GM21423 (cell line): ENCODE data around the gene KIF5A.

Source experiments
- ATAC-seq: cut with Tn5 transposase; IDR thresholded peaks from one replicate; pipeline ENCODE4 v1.9.1; 2021; ENCODE audit warnings: mild to moderate bottlenecking, moderate library complexity; ENCODE audit not compliant: unreplicated experiment

The KIF5A gene

DNA sequence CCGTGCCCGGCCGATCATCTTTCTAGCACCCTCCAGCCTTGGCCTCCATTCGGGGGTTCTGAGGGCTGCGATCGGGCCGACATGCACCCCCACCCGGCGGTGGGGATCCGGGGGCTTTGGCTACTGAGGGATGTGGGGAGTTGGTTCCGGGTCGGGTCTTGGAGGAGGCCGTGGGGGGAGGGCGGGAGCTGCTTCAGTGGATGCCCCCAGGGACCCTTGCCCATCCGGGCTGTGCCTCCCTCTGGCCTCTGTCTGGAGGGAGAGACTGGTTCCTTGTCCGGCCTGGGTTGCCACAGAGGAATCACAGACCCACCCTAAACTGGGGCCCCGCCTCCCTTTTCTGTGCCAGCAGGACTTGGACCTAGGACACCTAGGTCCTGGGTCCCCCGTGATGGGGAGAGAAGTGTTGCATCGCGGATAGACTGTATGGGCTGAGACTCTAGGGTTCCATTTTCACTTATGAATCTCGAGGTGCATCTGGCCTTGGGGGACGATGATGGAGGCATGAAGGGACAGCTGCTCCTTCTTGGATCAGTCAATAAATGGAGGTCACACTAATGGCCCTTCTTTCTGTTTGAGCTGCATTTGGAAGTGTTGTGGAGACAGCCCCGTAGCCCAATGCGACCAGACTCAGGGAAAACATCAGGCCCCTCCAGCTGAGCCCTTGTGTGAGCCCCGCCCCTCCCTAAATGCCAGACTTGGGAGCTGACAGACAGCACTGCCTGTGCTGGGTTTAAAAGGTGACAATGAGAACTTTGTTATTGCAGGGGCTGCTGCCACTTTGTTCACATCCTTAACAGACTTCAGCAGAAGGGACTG lies 55.4 kb downstream of the KIF5A start:
- ATAC-seq, result peak; percentile 18

DNA sequence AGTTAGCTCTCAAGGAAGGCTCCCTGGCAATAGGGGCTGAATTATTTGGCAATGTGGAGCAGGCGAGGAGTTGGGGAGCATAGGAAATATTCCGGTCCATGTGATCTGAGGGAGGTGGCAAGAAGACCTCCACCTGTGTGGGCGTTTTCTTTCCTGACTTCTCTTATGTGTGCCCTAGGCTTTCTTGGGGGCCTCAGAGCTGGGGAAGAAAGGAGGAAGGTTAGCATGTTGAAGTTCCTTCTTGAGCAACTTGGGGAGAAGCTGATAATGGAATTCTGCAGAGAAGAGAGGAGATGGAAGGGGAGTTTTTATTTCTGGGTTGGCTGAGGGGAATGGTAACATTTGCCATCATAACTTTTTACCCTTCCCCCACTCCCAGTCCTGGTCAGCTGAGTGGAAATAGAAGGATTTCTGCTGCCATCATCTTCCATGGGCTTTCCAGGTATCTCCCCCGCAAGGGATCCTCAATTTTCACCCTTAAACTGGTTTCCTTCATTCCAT lies 56.0 kb downstream of the KIF5A start:
- ATAC-seq, result no peak

DNA sequence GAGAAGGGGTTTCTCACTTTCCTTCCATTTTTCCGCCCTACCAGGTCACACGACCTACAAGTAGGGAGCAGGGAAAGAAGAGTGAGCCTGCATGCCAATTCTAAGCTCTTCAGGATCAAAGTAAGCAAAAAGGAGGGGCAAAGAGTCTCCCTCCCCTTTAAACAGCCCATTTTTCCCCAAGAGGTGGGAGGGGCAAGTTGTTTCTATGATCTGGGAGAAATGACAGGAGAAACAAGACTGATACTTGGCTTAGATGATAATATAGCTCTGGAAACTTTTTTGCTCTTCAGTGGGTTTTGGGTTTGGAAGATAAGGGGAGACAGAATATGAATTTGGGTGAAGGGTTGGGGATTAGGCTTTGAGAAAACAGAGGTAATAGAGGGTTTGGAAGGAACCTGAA lies 56.6 kb downstream of the KIF5A start:
- ATAC-seq, result no peak

DNA sequence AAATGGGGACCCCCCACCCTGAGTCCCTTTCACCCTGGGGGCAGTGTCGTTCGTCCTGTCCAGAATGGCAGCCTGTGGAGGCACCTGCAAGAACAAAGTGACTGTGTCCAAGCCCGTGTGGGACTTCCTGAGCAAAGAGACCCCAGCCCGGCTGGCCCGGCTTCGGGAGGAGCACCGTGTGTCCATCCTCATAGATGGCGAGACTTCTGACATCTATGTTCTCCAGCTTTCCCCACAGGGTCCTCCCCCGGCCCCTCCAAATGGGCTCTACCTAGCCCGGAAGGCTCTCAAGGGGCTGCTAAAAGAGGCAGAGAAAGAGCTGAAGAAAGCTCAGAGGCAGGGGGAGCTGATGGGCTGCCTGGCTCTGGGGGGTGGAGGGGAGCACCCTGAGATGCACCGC lies 57.0 kb downstream of the KIF5A start:
- no peak for ATAC-seq

DNA sequence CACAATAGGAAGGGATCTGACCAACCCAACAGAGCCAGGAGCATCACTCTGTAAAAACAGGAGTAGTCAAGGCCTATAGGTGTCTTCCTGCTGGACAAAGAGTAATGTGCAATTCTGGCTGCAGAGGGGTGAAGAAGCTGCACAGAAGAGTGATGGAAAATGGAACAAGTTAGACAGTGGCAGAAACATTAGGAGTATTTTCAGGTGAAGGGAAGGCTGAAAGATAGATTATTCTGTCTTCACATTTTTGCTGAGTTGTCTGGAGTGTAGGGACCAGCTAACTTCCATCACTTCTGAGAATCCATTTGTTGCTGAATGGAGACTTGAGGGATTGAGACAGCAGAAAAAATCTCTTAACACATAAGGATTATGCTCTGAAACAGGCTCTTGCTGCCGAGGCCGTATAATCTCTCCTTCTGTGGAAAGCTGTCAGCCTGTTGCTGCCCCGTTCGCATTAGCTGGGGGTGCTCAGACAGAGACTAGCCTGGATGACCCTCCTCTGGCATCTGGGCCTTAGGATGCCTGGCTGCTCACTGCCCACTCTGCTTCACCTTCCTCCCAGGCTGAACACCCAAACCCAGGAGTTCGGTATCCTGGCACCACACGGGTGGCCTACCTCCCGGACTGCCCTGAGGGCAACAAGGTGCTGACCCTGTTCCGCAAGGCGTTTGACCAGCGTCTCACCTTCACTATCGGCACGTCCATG lies 58.3 kb downstream of the KIF5A start:
- no peak for ATAC-seq

DNA sequence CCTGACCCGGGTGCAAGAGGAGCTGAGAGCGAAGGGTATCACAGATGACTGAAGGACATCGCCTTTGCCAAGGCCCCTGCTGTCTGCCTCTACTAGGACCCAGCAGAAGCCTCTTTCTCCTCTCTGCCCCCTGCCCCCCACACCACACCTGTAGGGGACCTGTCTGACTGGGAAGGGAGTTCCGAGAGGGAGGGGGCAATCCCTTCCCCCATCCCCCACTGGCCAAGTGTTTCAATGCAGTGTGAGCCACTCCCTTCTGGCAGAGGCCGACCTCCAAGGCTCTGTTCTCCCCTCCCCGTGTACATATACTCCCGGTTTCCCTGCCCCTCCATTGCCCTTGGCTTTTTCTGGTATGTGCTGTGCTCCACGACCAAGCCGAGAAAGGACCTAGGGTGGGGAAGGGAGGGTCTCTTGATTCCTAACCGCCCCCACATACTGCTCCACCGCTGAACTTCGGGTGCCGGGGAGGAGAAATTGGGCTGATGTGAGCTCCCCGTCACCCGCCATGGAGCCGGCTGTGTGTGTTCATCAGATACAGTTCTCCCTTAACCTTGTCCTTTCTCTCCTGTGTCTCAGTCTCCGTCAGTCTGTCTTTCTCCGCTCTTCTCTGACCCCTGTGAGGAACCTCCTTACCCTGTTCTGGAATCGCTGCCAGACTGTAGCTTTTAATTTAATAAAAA lies 59.4 kb downstream of the KIF5A start:
- no peak for ATAC-seq

DNA sequence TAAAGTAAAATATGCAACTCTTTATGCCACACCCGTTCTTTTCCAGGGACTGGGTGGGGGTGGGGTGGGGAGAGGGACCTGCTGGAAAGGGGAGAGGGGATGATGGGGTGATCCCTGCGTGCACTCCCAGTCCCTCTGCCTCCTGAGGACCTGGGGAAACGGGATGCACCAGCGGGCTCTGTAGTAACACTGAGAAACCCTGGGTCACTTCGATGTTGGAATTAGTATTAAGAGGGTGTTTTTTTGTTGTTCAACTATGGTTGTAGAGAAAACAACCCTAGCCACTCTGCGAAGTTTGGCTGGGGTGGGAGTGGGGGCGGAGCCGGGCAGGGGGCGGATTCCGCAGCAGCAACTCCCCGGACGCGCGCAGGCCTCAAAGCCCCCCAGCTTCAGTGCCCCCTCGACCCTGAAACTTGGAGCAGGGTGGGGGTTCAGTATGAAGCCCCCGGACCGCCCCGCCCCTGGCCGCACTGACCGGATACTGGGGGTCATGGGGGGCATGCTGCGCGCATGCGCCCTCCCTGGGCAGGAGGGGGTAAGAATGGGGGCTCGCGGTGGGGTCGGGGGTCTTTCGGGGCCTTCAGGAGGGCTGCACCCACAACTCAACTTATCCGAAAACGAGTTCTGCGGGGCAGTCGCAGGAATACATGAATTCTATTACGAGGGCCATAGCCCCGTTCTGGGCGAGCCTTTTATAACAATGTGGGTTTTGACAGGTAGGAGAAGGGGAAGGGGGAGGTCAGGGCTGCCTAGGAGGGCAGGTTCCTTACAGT lies 60.1 kb downstream of the KIF5A start:
- no peak for ATAC-seq

DNA sequence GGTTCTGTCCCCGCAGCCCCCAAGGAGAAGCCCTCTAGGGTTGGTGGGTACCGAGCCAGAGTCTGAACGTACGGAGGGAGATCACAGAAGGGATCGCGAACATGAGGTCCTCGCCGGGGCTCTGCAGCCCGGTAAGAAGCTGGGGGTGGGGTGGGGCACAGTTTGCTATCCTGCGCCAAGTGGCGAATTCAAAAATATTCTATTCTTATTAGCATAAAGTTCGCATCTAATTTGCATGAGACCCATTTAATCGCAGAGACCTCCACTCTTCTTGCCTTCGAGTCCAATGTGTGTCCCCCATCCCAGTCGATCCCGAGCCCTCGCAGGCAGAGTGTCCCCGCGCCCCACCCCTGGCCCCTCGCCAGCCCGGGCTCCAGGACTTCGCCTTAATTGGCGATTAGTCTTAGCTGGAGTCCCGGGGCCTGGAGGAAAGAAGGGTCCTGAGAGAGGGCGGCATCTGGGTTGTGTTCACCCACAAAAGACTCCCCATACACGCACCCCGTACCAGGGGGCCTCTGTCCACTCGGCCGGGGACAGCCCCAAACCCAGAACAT lies 60.8 kb downstream of the KIF5A start:
- ATAC-seq, result no peak

DNA sequence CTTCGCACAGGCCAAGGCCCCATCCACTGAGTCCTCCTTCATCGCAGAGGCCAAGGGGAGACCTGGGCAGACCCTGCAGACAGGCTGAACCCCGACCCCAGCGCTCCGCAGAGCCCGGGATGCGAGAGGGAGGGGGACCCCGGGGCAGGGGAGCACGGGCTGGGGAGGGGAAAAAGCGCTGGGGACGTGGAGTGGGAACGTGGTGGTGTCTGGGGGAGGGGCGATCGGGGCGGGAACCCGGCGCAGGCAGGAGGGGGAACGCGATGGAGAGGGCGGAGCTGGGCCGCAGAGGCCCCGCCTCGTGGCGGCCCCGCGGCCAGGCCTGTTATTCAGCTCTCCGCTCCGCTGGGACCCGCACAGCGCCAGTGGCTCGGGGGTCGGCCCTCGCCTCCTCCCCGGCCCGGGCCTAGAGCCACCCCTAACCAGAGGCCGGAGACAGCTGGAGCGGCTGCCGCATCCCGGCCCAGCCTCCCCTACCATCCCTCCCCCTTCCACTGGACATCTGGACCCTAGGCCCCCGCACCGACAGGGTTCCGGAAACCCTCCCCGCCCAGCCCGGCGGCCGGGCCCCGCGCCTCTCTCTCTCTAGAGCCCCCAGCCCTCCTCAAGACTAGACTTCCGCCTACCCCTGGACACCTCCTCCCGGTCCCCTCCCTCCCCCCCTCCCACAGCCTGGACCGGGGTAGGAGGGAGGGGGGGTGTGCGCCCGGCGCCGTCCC lies 61.4 kb downstream of the KIF5A start, which contains the start of gene ARHGEF25:
TSS of gene ARHGEF25 (plus strand) at position 328 of the 719 bp plus-strand sequence. CDS start 460 bp downstream, outside the sequence.
- ATAC-seq, result peak; percentile 44

DNA sequence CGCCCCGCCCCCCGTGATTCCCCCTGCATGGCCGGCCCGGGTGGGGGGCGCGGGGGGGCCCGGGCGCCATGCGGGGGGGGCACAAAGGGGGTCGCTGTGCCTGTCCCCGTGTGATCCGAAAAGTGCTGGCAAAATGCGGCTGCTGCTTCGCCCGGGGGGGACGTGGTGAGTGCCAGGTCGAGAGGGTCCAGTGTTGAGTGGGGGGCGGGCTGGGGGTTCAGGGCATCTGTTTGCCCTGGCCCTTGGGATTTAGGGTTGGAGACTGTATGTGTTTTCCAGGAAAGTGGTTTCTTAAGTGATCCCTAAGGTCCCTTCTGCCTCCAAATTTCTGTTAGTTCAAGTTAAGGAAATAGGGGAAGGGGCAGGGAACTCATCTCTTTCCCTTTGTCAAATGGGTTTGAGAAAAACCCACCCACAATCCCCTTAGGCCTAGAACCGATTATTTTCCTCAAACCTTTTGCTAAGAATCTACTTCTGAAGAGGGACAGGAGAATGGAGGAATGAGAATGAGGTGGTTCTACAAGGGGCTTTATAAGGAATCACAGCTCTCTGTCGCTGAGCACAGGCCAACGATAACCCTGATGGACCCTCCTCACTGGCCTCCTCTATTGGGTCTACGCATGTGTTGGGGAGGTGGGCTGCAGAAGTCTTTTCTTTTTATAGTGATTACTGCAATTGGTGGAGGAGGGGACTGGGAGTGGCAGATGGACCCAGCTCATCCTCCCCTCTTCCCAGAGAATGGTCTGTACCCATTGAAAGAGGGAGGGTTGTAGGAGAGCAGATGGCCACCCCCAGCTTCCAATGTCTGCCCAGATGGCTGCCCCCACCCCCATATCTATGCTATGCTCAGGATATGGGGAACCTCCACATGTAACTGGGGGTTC lies 62.2 kb downstream of the KIF5A start:
- ATAC-seq, result no peak

DNA sequence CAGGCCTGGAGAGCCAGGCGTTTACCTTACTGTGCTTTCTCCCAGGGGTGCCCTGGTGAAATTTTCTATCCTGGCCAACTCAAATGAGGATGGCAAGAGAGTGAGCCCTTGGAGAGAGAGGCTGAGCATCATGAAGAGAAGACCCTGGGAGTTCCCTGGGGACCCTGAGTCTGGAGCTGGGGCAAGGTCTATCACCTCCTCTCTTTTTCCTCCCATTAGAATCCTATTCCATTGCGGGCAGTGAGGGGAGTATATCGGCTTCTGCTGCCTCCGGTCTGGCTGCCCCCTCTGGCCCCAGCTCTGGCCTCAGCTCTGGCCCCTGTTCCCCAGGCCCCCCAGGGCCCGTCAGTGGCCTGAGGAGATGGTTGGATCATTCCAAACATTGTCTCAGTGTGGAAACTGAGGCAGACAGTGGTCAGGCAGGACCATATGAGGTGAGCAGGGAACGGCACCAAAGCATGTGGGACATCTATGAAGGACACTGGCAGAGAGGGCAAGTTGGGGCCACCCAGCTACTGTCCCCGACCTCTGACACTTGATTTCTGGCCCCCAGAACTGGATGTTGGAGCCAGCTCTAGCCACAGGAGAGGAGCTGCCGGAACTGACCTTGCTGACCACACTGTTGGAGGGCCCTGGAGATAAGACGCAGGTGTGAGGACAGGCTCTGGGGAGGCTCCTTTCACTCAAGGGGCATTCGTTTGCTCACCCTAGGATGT lies 63.0 kb downstream of the KIF5A start:
- no peak for ATAC-seq

DNA sequence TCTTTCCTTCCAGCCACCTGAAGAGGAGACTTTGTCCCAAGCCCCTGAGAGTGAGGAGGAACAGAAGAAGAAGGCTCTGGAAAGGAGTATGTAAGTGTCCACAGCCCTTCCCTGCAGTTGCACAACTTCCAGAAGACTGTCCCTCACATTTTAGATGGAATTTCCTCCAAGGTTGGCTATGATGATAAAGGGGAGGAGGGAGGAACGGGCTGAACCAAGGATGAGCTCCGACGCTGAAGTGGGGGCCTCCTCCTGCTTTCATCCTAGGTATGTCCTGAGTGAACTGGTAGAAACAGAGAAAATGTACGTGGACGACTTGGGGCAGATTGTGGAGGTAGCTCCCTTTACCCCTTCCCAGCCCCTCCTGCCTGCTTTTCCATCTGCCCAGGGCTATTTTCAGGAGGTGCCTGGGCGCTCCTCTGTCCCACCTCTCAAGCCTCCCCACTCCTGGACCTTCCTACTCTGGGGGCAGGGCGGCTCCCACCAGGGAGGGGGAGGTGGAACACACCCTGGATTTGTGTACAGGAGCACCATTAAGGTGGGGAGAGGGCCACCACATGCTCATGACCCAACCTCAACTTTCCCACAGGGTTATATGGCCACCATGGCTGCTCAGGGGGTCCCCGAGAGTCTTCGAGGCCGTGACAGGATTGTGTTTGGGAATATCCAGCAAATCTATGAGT lies 63.7 kb downstream of the KIF5A start:
- no peak for ATAC-seq

DNA sequence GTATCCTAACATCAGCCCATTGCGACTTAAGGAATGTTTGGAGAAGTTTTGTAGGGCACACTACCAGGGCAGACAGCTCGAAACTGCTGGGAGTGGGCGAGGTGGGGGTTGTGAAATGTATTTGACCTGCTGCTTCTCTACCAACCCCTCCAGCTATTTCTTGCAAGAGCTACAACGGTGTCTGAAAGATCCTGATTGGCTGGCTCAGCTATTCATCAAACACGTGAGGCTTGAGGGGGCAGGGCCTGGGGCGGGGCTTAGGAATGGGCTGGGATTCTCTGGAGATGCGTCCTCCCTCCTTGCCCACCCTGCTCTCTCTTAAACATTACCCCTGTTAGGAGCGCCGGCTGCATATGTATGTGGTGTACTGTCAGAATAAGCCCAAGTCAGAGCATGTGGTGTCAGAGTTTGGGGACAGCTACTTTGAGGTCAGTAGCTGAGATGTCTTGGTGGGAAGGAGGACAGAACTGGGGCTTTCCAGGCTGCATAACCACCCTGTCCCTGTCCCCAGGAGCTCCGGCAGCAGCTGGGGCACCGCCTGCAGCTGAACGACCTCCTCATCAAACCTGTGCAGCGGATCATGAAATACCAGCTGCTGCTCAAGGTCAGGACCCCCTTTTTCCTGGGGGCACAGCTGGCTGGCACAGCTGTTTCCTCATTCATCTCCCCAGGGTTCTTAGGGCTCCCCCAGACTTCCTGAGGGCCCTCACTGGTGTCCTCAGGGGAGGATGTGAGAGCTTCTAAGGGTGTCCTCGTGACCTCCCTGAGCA lies 64.5 kb downstream of the KIF5A start:
- ATAC-seq, result peak; percentile 43

DNA sequence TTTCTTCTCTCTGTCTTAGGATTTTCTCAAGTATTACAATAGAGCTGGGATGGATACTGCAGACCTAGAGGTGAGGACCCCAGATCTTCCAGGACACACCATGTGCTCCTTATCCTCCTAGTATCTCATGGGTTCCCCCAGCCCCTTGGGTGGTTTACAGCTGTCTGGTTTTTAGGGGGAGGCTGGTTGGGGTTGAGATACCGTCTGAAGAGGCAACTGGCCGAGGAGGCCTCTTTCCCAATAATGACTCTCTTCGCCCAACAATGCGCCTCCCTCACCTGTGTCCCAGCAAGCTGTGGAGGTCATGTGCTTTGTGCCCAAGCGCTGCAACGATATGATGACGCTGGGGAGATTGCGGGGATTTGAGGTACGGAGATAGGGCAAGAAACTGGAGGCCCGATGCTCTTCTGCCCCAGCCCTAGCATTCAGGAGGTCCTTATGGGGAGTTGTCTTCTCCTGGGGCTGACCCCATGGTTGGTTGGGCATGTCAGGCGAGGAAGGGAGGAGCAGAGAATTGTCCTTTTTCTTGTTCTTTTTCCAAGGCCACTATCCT lies 65.2 kb downstream of the KIF5A start:
- ATAC-seq, result no peak

DNA sequence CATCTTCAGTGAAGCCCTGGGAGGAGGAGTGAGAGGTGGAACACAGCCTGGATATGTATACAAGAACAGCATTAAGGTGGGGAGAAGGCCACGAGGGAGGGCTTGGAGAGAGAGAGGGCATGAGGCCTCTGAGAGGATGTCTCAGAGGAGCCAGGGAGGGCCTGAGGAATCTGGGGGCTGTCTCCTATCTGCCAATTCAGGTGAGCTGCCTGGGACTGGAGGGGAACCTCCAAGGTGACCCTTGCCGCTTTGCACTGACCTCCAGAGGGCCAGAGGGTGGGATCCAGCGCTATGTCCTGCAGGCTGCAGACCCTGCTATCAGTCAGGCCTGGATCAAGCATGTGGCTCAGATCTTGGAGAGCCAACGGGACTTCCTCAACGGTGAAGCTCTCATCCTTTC lies 65.8 kb downstream of the KIF5A start:
- ATAC-seq, result no peak

DNA sequence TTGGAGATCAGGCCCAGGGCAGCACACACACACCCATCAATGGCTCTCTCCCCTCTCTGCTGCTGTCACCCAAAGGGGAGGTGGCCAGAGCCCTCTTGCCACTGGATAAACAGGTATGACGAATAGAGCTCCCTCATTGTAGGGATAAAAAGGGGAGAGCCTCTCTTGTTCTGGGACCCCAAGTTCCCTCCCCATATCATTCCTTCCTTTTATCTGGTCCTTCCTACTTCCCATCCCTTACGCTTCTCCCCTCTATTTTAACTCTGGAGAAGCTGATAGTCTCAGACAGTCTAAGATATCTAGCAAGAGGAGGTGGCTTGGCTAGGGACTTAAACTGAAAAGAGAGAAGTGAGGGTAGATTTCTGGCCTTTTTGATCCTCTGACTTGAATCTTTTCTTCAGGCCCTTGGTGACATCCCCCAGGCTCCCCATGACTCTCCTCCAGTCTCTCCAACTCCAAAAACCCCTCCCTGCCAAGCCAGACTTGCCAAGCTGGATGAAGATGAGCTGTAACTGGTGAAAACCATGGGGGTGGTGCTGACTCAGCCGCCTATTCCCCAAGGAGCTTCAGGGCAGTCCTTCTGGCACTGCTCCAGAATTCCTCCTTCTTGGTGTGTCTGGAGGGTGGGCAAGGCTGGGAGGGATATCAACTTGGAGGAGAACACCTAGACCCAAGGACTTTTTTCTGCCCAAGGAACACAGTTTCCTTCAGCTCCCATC lies 66.7 kb downstream of the KIF5A start:
- ATAC-seq, result no peak
